Effector memory CD4-positive, alpha-beta T cell (primary cell): ENCODE measurements around the gene PLD4.

Experiments
- DNase-seq, 3 donors: peaks; one replicate each; pipeline ENCODE4 v3.0.0-alpha.2; 2020
- H3K27ac ChIP-seq: 2 replicates; pipeline ENCODE4 v1.7.0; 2013; ENCODE audit warnings: mild to moderate bottlenecking, low read length, moderate library complexity; ENCODE audit not compliant: insufficient read depth, poor library complexity, severe bottlenecking
- H3K27me3 ChIP-seq: replicated peaks from 2 replicates; pipeline ENCODE4 v1.7.0; 2013; ENCODE audit warnings: mild to moderate bottlenecking, low read length; ENCODE audit not compliant: insufficient read depth, control insufficient read depth, poor library complexity, severe bottlenecking
- H3K36me3 ChIP-seq: 2 replicates; pipeline ENCODE4 v1.7.0; 2013; ENCODE audit warnings: mild to moderate bottlenecking, low read length, moderate library complexity; ENCODE audit not compliant: control insufficient read depth, insufficient read depth
- H3K4me1 ChIP-seq: 2 replicates; pipeline ENCODE4 v1.7.0; 2013; ENCODE audit warnings: low read length, mild to moderate bottlenecking; ENCODE audit not compliant: control insufficient read depth, insufficient read depth, poor library complexity, severe bottlenecking
- H3K4me3 ChIP-seq: 2 replicates; pipeline ENCODE4 v1.7.0; 2013; ENCODE audit warnings: low read length, low read depth, mild to moderate bottlenecking; ENCODE audit not compliant: insufficient read depth, poor library complexity, severe bottlenecking
- H3K9me3 ChIP-seq: 2 replicates; pipeline ENCODE4 v1.7.0; 2013; ENCODE audit warnings: mild to moderate bottlenecking, low read length, moderate library complexity; ENCODE audit not compliant: control insufficient read depth

PLD4 gene

GRCh38 chr14:104929268-104930230 is 4.9 kb downstream of the PLD4 start:
- Histone ChIP-seq H3K9me3 (no peaks in the 10 kb centered on the region), H3K27ac (no peak overlapping the region), H3K4me1 (peaks cover 9% of the 10 kb centered on the region), H3K36me3 (no peaks in the 10 kb centered on the region), H3K27me3 (peaks cover 12% of the 10 kb centered on the region), H3K4me3 (no peak overlapping the region)
- no peak for DNase-seq

- H3K9me3 ChIP-seq = no peaks in the 10 kb centered on the region
- DNase-seq = no peak
- no peaks in the 10 kb centered on the region for H3K36me3 ChIP-seq
- peaks cover 12% of the 10 kb centered on the region for H3K27me3 ChIP-seq
- H3K4me1 ChIP-seq = peaks cover 9% of the 10 kb centered on the region
- no peak overlapping the region for H3K4me3 ChIP-seq
- no peak overlapping the region for H3K27ac ChIP-seq
Measured at GRCh38 chr14:104930526-104931303, 6.0 kb downstream of the PLD4 start.

- DNase-seq = no peak
Measured at GRCh38 chr14:104931304-104931770, 6.7 kb downstream of the PLD4 start.

GRCh38 chr14:104931771-104932675 is 7.3 kb downstream of the PLD4 start:
- Histone ChIP-seq H3K9me3 (no peaks in the 10 kb centered on the region), H3K27ac (no peak overlapping the region), H3K4me3 (no peak overlapping the region), H3K36me3 (no peaks in the 10 kb centered on the region), H3K27me3 (peaks cover 9% of the 10 kb centered on the region), H3K4me1 (peaks cover 9% of the 10 kb centered on the region)
- DNase-seq = no peak

More at GRCh38 chr14:104931304-104931770, 6.7 kb downstream of the PLD4 start:
- no peaks in the 10 kb centered on the region for H3K9me3 ChIP-seq
- H3K4me3 ChIP-seq = no peak overlapping the region
- H3K27me3 ChIP-seq = peaks cover 12% of the 10 kb centered on the region
- H3K36me3 ChIP-seq = no peaks in the 10 kb centered on the region
- H3K4me1 ChIP-seq = peaks cover 9% of the 10 kb centered on the region
- no peak overlapping the region for H3K27ac ChIP-seq

- Histone ChIP-seq H3K9me3 (no peaks in the 10 kb centered on the region), H3K36me3 (no peaks in the 10 kb centered on the region), H3K27ac (no peak overlapping the region), H3K27me3 (peaks cover 5% of the 10 kb centered on the region), H3K4me1 (peaks cover 9% of the 10 kb centered on the region), H3K4me3 (peak overlapping the region; percentile 40)
- DNase-seq = peak; percentile 58 to 71 (median 65)
Measured at GRCh38 chr14:104932676-104933631, 8.3 kb downstream of the PLD4 start.

GRCh38 chr14:104933746-104934733 is 9.4 kb downstream of the PLD4 start:
- no peak for DNase-seq
- H3K4me3 ChIP-seq = no peak overlapping the region

GRCh38 chr14:104935026-104935650 is 10.5 kb downstream of the PLD4 start:
- no peak for DNase-seq
- Histone ChIP-seq H3K36me3 (no peaks in the 10 kb centered on the region), H3K4me1 (peaks cover 9% of the 10 kb centered on the region), H3K4me3 (no peak overlapping the region), H3K9me3 (no peaks in the 10 kb centered on the region), H3K27ac (no peak overlapping the region), H3K27me3 (peaks cover 5% of the 10 kb centered on the region)

More at GRCh38 chr14:104933746-104934733, 9.4 kb downstream of the PLD4 start:
- no peak overlapping the region for H3K27ac ChIP-seq
- H3K36me3 ChIP-seq = no peaks in the 10 kb centered on the region
- H3K4me1 ChIP-seq = peaks cover 9% of the 10 kb centered on the region
- H3K27me3 ChIP-seq = peaks cover 5% of the 10 kb centered on the region
- H3K9me3 ChIP-seq = no peaks in the 10 kb centered on the region

- H3K27me3 ChIP-seq = peaks cover 5% of the 10 kb centered on the region
Measured at GRCh38 chr14:104935955-104936354, 11.3 kb downstream of the PLD4 start.

More at GRCh38 chr14:104935955-104936354, 11.3 kb downstream of the PLD4 start:
- Histone ChIP-seq H3K27ac (no peak overlapping the region), H3K36me3 (no peaks in the 10 kb centered on the region), H3K4me1 (peaks cover 9% of the 10 kb centered on the region), H3K4me3 (no peak overlapping the region), H3K9me3 (no peaks in the 10 kb centered on the region)
- DNase-seq = no peak
